ENCODE data around the gene RRP9.
A peak's percentile ranks its signal among the peaks of the same experiment; 100 is the strongest.

The RRP9 gene

GRCh38 chr3:51970606-51971300 lies 29.0 kb upstream of the RRP9 start:
- no peak for DNase-seq

- DNase-seq = no peak
These were observed 28.1 kb upstream of the RRP9 start for GRCh38 chr3:51969841-51970240.

- no peak for DNase-seq
These were observed 27.4 kb upstream of the RRP9 start for GRCh38 chr3:51968883-51969678.

- DNase-seq = no peak
These were observed 26.6 kb upstream of the RRP9 start for GRCh38 chr3:51968170-51968775.

GRCh38 chr3:51967384-51968169 lies 25.9 kb upstream of the RRP9 start, which contains the start of gene PCBP4:
Gene PCBP4 (minus strand): TSS chr3:51967454. CDS start chr3:51961240, 6,214 bp downstream.
- peak; percentile 37 for DNase-seq

- DNase-seq = no peak
These were observed 25.2 kb upstream of the RRP9 start for GRCh38 chr3:51966922-51967383.

GRCh38 chr3:51966486-51966885 lies 24.8 kb upstream of the RRP9 start:
- no peak for DNase-seq

GRCh38 chr3:51966016-51966415 lies 24.3 kb upstream of the RRP9 start:
- no peak for DNase-seq

- no peak for DNase-seq
These were observed 22.8 kb upstream of the RRP9 start for GRCh38 chr3:51964521-51964920.

GRCh38 chr3:51963951-51964451 lies 22.3 kb upstream of the RRP9 start:
- no peak for DNase-seq

- DNase-seq = no peak
These were observed 21.3 kb upstream of the RRP9 start for GRCh38 chr3:51962854-51963530.

- no peak for DNase-seq
These were observed 20.2 kb upstream of the RRP9 start for GRCh38 chr3:51961602-51962569.

- no peak for DNase-seq
These were observed 19.3 kb upstream of the RRP9 start for GRCh38 chr3:51961011-51961410.

- DNase-seq = no peak
These were observed 18.7 kb upstream of the RRP9 start for GRCh38 chr3:51960386-51960785.

- DNase-seq = no peak
These were observed 17.9 kb upstream of the RRP9 start for GRCh38 chr3:51959651-51960050.

- no peak for DNase-seq
These were observed 17.2 kb upstream of the RRP9 start for GRCh38 chr3:51958603-51959521.

GRCh38 chr3:51957520-51958205 lies 16.0 kb upstream of the RRP9 start:
- DNase-seq = no peak

- peak; percentile 56 for DNase-seq
These were observed 14.4 kb upstream of the RRP9 start for GRCh38 chr3:51955893-51956770.

Measured in activated naive CD4-positive, alpha-beta T cell treated with anti-CD3 and anti-CD28 coated beads, Interleukin-2, amount 50 U/mL, for 16 hours (primary cell).